GM12878 (cell line): Measurements from ENCODE around the gene PALLD. TPM values are rescaled to one million over a fixed set of nuclear protein-coding genes. Genes with fewer than 3 reads are reported as not detected.

ENCODE experiments used
- BMI1 ChIP-seq: fragments of 450-650 bp; IDR thresholded peaks from 2 replicates; pipeline ENCODE4 v1.6.1; 2016; ENCODE audit warnings: mild to moderate bottlenecking, moderate library complexity, borderline replicate concordance
- CUX1 ChIP-seq: IDR thresholded peaks from 2 replicates; pipeline ENCODE4 v1.6.1; 2012; ENCODE audit warnings: improper control_type of control experiment, low read depth, low read length; ENCODE audit not compliant: insufficient replicate concordance
- DPF2 ChIP-seq: fragments of 450-650 bp; IDR thresholded peaks from 2 replicates; pipeline ENCODE4 v1.6.1; 2017; ENCODE audit warnings: mild to moderate bottlenecking
- EZH2 ChIP-seq: IDR thresholded peaks from 2 replicates; pipeline ENCODE4 v1.6.1; 2012; ENCODE audit warnings: low read depth, mild to moderate bottlenecking, control low read depth, inconsistent platforms, low read length, borderline replicate concordance; ENCODE audit not compliant: control insufficient read depth
- HDAC6 ChIP-seq: fragments of 200-600 bp; sonication (generic); IDR thresholded peaks from one replicate; pipeline ENCODE4 v1.8.0; 2017; ENCODE audit warnings: antibody characterized with exemption; ENCODE audit not compliant: unreplicated experiment
- IKZF2 ChIP-seq, 2 experiments: fragments of 450-650 bp; IDR thresholded peaks; 2 replicates each; pipeline ENCODE4 v1.6.1; 2017; ENCODE audit warnings: mild to moderate bottlenecking in 2 of 2, moderate library complexity in 2 of 2
- IRF4 ChIP-seq: IDR thresholded peaks from 2 replicates; pipeline ENCODE4 v1.6.1; 2011; ENCODE audit warnings: low read depth, low read length
- MEF2A ChIP-seq: IDR thresholded peaks from 2 replicates; pipeline ENCODE4 v1.6.1; 2011; ENCODE audit warnings: low read depth, mild to moderate bottlenecking, low read length, moderate library complexity; ENCODE audit not compliant: insufficient read depth
- NBN ChIP-seq: fragments of 450-650 bp; IDR thresholded peaks from 2 replicates; pipeline ENCODE4 v1.6.1; 2016
- NFYA ChIP-seq: IDR thresholded peaks from 2 replicates; pipeline ENCODE4 v1.6.1; 2011; ENCODE audit warnings: low read depth, mild to moderate bottlenecking, low read length, improper control_type of control experiment, borderline replicate concordance
- NR2C2 ChIP-seq: IDR thresholded peaks from 2 replicates; pipeline ENCODE4 v1.6.1; 2011; ENCODE audit warnings: borderline replicate concordance, low read depth; ENCODE audit not compliant: control insufficient read depth, insufficient read length
- SUPT20H ChIP-seq: IDR thresholded peaks from 2 replicates; pipeline ENCODE4 v1.6.1; 2011; ENCODE audit warnings: low read depth, mild to moderate bottlenecking, low read length, moderate library complexity, borderline replicate concordance; ENCODE audit not compliant: control insufficient read depth
- TAF1 ChIP-seq: IDR thresholded peaks from 2 replicates; pipeline ENCODE4 v1.6.1; 2011; ENCODE audit warnings: mild to moderate bottlenecking, low read depth, low read length, borderline replicate concordance
- ZZZ3 ChIP-seq: IDR thresholded peaks from 2 replicates; pipeline ENCODE4 v1.6.1; 2011; ENCODE audit warnings: low read depth; ENCODE audit not compliant: control insufficient read depth, insufficient read length
- polyA plus RNA-seq, 11 experiments: library from polyadenylated mRNA; depleted of rRNA in 4 of 11; unstranded in 6 of 11; stranded (reverse) in 5 of 11; fragments of >200 nt; fragmentation: Nextera tagmentation in 4 of 11; fragmentation: Illumina TruSeq in 1 of 11; extraction: Ambion mirVana in 4 of 11; extraction: Trizol in 1 of 11; gene quantifications; 1 replicate in 1 of 11; 2 replicates in 10 of 11; pipeline versions ENCODE4 v1.2.1 to v1.2.3, GENCODE V29; 2011 to 2016; ENCODE audit warnings: inconsistent platforms in 2 of 11, missing spikeins in 2 of 11, low read depth in 1 of 11
- total RNA-seq, 4 experiments: library from RNA; depleted of rRNA in 3 of 4; stranded (reverse); fragments of >200 nt in 3 of 4; fragmentation: Illumina TruSeq in 1 of 4; extraction: Trizol in 1 of 4; gene quantifications; 2 replicates each; pipeline versions ENCODE4 v1.2.1 to v1.2.3, GENCODE V29; 2013 to 2021
- TF ChIP-seq, protein P1 (sequence below): IDR thresholded peaks from 2 replicates; pipeline ENCODE4 v1.6.1; 2011; ENCODE audit warnings: mild to moderate bottlenecking, low read depth, low read length, moderate library complexity; ENCODE audit not compliant: insufficient replicate concordance
- TF ChIP-seq, protein P2 (sequence below): fragments of 450-650 bp; IDR thresholded peaks from 2 replicates; pipeline ENCODE4 v1.6.1; 2018; ENCODE audit warnings: mild to moderate bottlenecking, low read depth, moderate library complexity; ENCODE audit not compliant: partially characterized antibody
- TF ChIP-seq, protein P3 (sequence below): fragments of 450-650 bp; IDR thresholded peaks from 2 replicates; pipeline ENCODE4 v1.6.1; 2017; ENCODE audit warnings: antibody characterized with exemption, mild to moderate bottlenecking, moderate library complexity

Gene PALLD
- total and polyA plus RNA-seq, 10 of the 15 experiments (the other 5 are each of a cell fraction or from before 2014, with no cell fraction given): 1.0 to 7.7 (median 1.7) TPM

DNA sequence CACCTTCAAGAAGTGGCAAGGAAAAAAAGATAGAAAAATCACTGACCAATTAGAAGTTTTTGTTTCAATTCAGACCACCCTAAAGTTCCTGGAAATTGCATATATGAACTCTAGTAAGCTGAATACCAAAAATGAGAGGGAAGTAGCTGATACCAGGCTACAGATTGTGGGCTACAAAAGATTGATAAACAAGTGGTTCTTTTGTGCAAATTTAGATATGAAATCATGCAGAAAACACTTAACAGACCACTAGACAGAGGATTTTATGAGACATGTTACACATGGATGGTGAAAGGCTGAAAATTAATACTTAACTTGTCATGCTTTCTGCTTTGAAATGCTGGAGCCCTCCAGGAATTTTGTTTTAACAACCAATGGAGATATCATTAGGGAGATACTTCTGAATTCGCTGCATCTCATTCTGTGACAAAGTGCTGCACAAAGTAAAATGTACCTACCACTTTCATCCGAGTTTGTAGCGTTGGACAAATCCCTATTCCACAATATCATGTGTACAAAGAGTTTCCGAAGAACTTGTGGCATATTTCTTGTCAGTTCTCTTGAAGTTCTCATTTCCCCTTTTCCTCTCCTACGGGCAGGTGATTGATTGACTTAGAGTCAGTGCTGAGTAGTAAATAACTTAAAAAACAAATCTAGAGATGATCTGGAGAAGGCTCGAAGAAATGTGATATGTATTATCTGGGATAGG, 235.0 kb downstream of the PALLD start (continued):
- TF ChIP-seq TAF1 (no peak), ZZZ3 (no peak), SUPT20H (no peak), NR2C2 (no peak), NFYA (no peak), CUX1 (no peak), DPF2 (peak; percentile 62), HDAC6 (no peak), EZH2 (no peak), MEF2A (no peak), IKZF2 (IDR thresholded peaks at IDR 0.05) (peak; percentile 77 to 83), IRF4 (no peak), NBN (peak; percentile 28; the same call in 1 of the 2 replicates), BMI1 (no peak)
- TF ChIP-seq, protein P1, sequence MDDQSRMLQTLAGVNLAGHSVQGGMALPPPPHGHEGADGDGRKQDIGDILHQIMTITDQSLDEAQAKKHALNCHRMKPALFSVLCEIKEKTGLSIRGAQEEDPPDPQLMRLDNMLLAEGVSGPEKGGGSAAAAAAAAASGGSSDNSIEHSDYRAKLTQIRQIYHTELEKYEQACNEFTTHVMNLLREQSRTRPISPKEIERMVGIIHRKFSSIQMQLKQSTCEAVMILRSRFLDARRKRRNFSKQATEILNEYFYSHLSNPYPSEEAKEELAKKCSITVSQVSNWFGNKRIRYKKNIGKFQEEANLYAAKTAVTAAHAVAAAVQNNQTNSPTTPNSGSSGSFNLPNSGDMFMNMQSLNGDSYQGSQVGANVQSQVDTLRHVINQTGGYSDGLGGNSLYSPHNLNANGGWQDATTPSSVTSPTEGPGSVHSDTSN: peak; percentile 56
- TF ChIP-seq, protein P2, sequence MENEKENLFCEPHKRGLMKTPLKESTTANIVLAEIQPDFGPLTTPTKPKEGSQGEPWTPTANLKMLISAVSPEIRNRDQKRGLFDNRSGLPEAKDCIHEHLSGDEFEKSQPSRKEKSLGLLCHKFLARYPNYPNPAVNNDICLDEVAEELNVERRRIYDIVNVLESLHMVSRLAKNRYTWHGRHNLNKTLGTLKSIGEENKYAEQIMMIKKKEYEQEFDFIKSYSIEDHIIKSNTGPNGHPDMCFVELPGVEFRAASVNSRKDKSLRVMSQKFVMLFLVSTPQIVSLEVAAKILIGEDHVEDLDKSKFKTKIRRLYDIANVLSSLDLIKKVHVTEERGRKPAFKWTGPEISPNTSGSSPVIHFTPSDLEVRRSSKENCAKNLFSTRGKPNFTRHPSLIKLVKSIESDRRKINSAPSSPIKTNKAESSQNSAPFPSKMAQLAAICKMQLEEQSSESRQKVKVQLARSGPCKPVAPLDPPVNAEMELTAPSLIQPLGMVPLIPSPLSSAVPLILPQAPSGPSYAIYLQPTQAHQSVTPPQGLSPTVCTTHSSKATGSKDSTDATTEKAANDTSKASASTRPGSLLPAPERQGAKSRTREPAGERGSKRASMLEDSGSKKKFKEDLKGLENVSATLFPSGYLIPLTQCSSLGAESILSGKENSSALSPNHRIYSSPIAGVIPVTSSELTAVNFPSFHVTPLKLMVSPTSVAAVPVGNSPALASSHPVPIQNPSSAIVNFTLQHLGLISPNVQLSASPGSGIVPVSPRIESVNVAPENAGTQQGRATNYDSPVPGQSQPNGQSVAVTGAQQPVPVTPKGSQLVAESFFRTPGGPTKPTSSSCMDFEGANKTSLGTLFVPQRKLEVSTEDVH: no peak
- TF ChIP-seq, protein P3, sequence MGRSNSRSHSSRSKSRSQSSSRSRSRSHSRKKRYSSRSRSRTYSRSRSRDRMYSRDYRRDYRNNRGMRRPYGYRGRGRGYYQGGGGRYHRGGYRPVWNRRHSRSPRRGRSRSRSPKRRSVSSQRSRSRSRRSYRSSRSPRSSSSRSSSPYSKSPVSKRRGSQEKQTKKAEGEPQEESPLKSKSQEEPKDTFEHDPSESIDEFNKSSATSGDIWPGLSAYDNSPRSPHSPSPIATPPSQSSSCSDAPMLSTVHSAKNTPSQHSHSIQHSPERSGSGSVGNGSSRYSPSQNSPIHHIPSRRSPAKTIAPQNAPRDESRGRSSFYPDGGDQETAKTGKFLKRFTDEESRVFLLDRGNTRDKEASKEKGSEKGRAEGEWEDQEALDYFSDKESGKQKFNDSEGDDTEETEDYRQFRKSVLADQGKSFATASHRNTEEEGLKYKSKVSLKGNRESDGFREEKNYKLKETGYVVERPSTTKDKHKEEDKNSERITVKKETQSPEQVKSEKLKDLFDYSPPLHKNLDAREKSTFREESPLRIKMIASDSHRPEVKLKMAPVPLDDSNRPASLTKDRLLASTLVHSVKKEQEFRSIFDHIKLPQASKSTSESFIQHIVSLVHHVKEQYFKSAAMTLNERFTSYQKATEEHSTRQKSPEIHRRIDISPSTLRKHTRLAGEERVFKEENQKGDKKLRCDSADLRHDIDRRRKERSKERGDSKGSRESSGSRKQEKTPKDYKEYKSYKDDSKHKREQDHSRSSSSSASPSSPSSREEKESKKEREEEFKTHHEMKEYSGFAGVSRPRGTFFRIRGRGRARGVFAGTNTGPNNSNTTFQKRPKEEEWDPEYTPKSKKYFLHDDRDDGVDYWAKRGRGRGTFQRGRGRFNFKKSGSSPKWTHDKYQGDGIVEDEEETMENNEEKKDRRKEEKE: no peak
